BE2C (cell line): ENCODE results near the gene CCDC158.

Experiments used
- DNase-seq: peaks from one replicate; pipeline ENCODE4 v3.0.0-alpha.2; 2020
- H3K27me3 ChIP-seq: fragments of 250-450 bp; sonication (Bioruptor Pico); 2 replicates; pipeline ENCODE4 v1.5.1; 2020; ENCODE audit warnings: mild to moderate bottlenecking
- H3K36me3 ChIP-seq: fragments of 250-450 bp; sonication (Bioruptor Pico); 2 replicates; pipeline ENCODE4 v1.5.1; 2020; ENCODE audit warnings: mild to moderate bottlenecking
- H3K4me1 ChIP-seq: fragments of 250-450 bp; sonication (Bioruptor Pico); 2 replicates; pipeline ENCODE4 v1.5.1; 2020
- H3K4me3 ChIP-seq: 2 replicates; pipeline ENCODE4 v1.5.1; 2011; ENCODE audit warnings: low read depth, low read length
- H3K9me3 ChIP-seq: fragments of 250-450 bp; sonication (Bioruptor Pico); 2 replicates; pipeline ENCODE4 v1.5.1; 2020
- CTCF ChIP-seq: IDR thresholded peaks from 2 replicates; pipeline ENCODE4 v1.5.1; 2012; ENCODE audit warnings: mild to moderate bottlenecking, low read depth, low read length

The CCDC158 gene

GRCh38 chr4:76357981-76358380, 63.0 kb downstream of the CCDC158 start:
- H3K27me3 ChIP-seq = no peaks in the 10 kb centered on the region
- no peaks in the 10 kb centered on the region for H3K4me1 ChIP-seq
- H3K4me3 ChIP-seq = no peak overlapping the region
- TF ChIP-seq CTCF = no peak
- DNase-seq = no peak
- no peaks in the 10 kb centered on the region for H3K36me3 ChIP-seq
- no peaks in the 10 kb centered on the region; the same call in 1 of the 2 replicates for H3K9me3 ChIP-seq

GRCh38 chr4:76354517-76355473, 66.1 kb downstream of the CCDC158 start:
- DNase-seq = no peak
- no peak for TF ChIP-seq CTCF

GRCh38 chr4:76342803-76343202, 78.1 kb downstream of the CCDC158 start:
- no peaks in the 10 kb centered on the region for H3K9me3 ChIP-seq
- no peaks in the 10 kb centered on the region for H3K27me3 ChIP-seq

More at GRCh38 chr4:76354517-76355473, 66.1 kb downstream of the CCDC158 start:
- no peaks in the 10 kb centered on the region for H3K4me1 ChIP-seq
- no peaks in the 10 kb centered on the region for H3K36me3 ChIP-seq
- H3K27me3 ChIP-seq = no peaks in the 10 kb centered on the region
- H3K4me3 ChIP-seq = no peak overlapping the region
- H3K9me3 ChIP-seq = no peaks in the 10 kb centered on the region; the same call in 1 of the 2 replicates

GRCh38 chr4:76342191-76342590, 78.8 kb downstream of the CCDC158 start:
- peaks cover 39% of the 10 kb centered on the region for H3K4me1 ChIP-seq
- no peak overlapping the region for H3K4me3 ChIP-seq
- TF ChIP-seq CTCF = no peak
- no peaks in the 10 kb centered on the region for H3K27me3 ChIP-seq
- DNase-seq = no peak
- no peaks in the 10 kb centered on the region for H3K36me3 ChIP-seq
- no peaks in the 10 kb centered on the region for H3K9me3 ChIP-seq

More at GRCh38 chr4:76342803-76343202, 78.1 kb downstream of the CCDC158 start:
- no peak for TF ChIP-seq CTCF
- peaks cover 39% of the 10 kb centered on the region for H3K4me1 ChIP-seq
- no peak overlapping the region for H3K4me3 ChIP-seq
- DNase-seq = no peak
- H3K36me3 ChIP-seq = no peaks in the 10 kb centered on the region

- no peak for TF ChIP-seq CTCF
- Histone ChIP-seq H3K36me3 (no peaks in the 10 kb centered on the region), H3K27me3 (no peaks in the 10 kb centered on the region), H3K4me3 (no peak overlapping the region), H3K9me3 (no peaks in the 10 kb centered on the region), H3K4me1 (peaks cover 39% of the 10 kb centered on the region)
- no peak for DNase-seq
These were observed 79.9 kb downstream of the CCDC158 start for GRCh38 chr4:76341063-76341462.

- no peaks in the 10 kb centered on the region for H3K27me3 ChIP-seq
- no peaks in the 10 kb centered on the region for H3K9me3 ChIP-seq
- no peaks in the 10 kb centered on the region for H3K36me3 ChIP-seq
- no peak overlapping the region for H3K4me3 ChIP-seq
- TF ChIP-seq CTCF = no peak
- DNase-seq = no peak
- H3K4me1 ChIP-seq = peaks cover 39% of the 10 kb centered on the region
These were observed 81.6 kb downstream of the CCDC158 start for GRCh38 chr4:76339364-76339763.
